Ectodermal cell (in vitro differentiated cells): ENCODE results near the gene ZFR2.

ENCODE experiments used
- H3K27ac ChIP-seq: 2 replicates; pipeline ENCODE4 v1.7.0; 2013; ENCODE audit warnings: mild to moderate bottlenecking, low read depth, low read length; ENCODE audit not compliant: insufficient read depth, poor library complexity, severe bottlenecking
- H3K27me3 ChIP-seq: 2 replicates; pipeline ENCODE4 v1.7.0; 2013; ENCODE audit warnings: mild to moderate bottlenecking, low read length; ENCODE audit not compliant: insufficient read depth, control insufficient read depth, poor library complexity, severe bottlenecking
- H3K36me3 ChIP-seq: one replicate; pipeline ENCODE4 v1.7.0; 2013; ENCODE audit warnings: low read length; ENCODE audit not compliant: control insufficient read depth, insufficient read depth
- H3K4me1 ChIP-seq: one replicate; pipeline ENCODE4 v1.7.0; 2013; ENCODE audit warnings: low read length; ENCODE audit not compliant: control insufficient read depth, insufficient read depth
- H3K4me3 ChIP-seq: 2 replicates; pipeline ENCODE4 v1.7.0; 2013; ENCODE audit warnings: low read depth, low read length, control low read depth; ENCODE audit not compliant: insufficient read depth
- H3K9me3 ChIP-seq: 2 replicates; pipeline ENCODE4 v1.7.0; 2013; ENCODE audit warnings: mild to moderate bottlenecking, low read length, moderate library complexity; ENCODE audit not compliant: control insufficient read depth
- WGBS, 2 experiments: methylation state at CpG; one replicate each; pipeline ENCODE4 v1.1.7; 2013; ENCODE audit warnings: missing lambda C conversion rate in 2 of 2; 5-methylcytosine and 5-hydroxymethylcytosine counted together

ZFR2 gene

GRCh38 chr19:3838661-3839060, 30.2 kb downstream of the ZFR2 start:
- Histone ChIP-seq H3K4me1 (no peaks in the 10 kb centered on the region), H3K27me3 (no peaks in the 10 kb centered on the region), H3K36me3 (no peaks in the 10 kb centered on the region), H3K27ac (no peak overlapping the region), H3K9me3 (no peaks in the 10 kb centered on the region), H3K4me3 (no peak overlapping the region)
- 90 to 92% methylated on average over 13 of the region's 13 CpGs for WGBS, 2 experiments

- H3K36me3 ChIP-seq = no peaks in the 10 kb centered on the region
- no peaks in the 10 kb centered on the region for H3K4me1 ChIP-seq
- H3K27ac ChIP-seq = no peak overlapping the region
- 95 to 96% methylated on average over 19 of the region's 19 CpGs for WGBS, 2 experiments
- H3K9me3 ChIP-seq = no peaks in the 10 kb centered on the region
- H3K27me3 ChIP-seq = no peaks in the 10 kb centered on the region
- H3K4me3 ChIP-seq = no peak overlapping the region
Measured at GRCh38 chr19:3837922-3838321, 30.9 kb downstream of the ZFR2 start.

GRCh38 chr19:3837332-3837731, 31.5 kb downstream of the ZFR2 start:
- Histone ChIP-seq H3K36me3 (no peaks in the 10 kb centered on the region), H3K27me3 (no peaks in the 10 kb centered on the region), H3K9me3 (no peaks in the 10 kb centered on the region), H3K4me3 (no peak overlapping the region), H3K27ac (no peak overlapping the region), H3K4me1 (no peaks in the 10 kb centered on the region)
- WGBS, 2 experiments = 96% methylated on average over 17 of the region's 17 CpGs

- Histone ChIP-seq H3K36me3 (no peaks in the 10 kb centered on the region), H3K27ac (no peak overlapping the region), H3K27me3 (no peaks in the 10 kb centered on the region), H3K4me1 (no peaks in the 10 kb centered on the region), H3K4me3 (no peak overlapping the region), H3K9me3 (no peaks in the 10 kb centered on the region)
- 69 to 77% methylated on average over 5 to 6 of the region's 6 CpGs for WGBS, 2 experiments
Measured at GRCh38 chr19:3836887-3837286, 32.0 kb downstream of the ZFR2 start.

GRCh38 chr19:3835055-3835435, 33.8 kb downstream of the ZFR2 start:
- no peaks in the 10 kb centered on the region for H3K9me3 ChIP-seq
- no peaks in the 10 kb centered on the region for H3K27me3 ChIP-seq
- no peaks in the 10 kb centered on the region for H3K36me3 ChIP-seq
- WGBS, 2 experiments = 95% methylated on average over 9 of the region's 9 CpGs
- no peak overlapping the region for H3K27ac ChIP-seq
- H3K4me3 ChIP-seq = no peak overlapping the region
- H3K4me1 ChIP-seq = no peaks in the 10 kb centered on the region

- no peaks in the 10 kb centered on the region for H3K36me3 ChIP-seq
- no peak overlapping the region for H3K27ac ChIP-seq
- H3K4me1 ChIP-seq = no peaks in the 10 kb centered on the region
- no peak overlapping the region for H3K4me3 ChIP-seq
- 93% methylated on average over 35 of the region's 35 CpGs for WGBS, 2 experiments
- H3K27me3 ChIP-seq = no peaks in the 10 kb centered on the region
- H3K9me3 ChIP-seq = no peaks in the 10 kb centered on the region
Measured at GRCh38 chr19:3834349-3835054, 34.3 kb downstream of the ZFR2 start.

- 85 to 86% methylated on average over 34 of the region's 34 CpGs for WGBS, 2 experiments
- H3K4me1 ChIP-seq = no peaks in the 10 kb centered on the region
- no peaks in the 10 kb centered on the region for H3K9me3 ChIP-seq
- no peaks in the 10 kb centered on the region for H3K36me3 ChIP-seq
- no peak overlapping the region for H3K4me3 ChIP-seq
- no peaks in the 10 kb centered on the region for H3K27me3 ChIP-seq
- peak overlapping the region; percentile 16 for H3K27ac ChIP-seq
Measured at GRCh38 chr19:3833578-3834348, 35.1 kb downstream of the ZFR2 start.

GRCh38 chr19:3832001-3832400, 36.8 kb downstream of the ZFR2 start:
- no peak overlapping the region for H3K27ac ChIP-seq
- no peaks in the 10 kb centered on the region for H3K9me3 ChIP-seq
- WGBS, 2 experiments = 96 to 99% methylated on average over 6 of the region's 6 CpGs
- no peaks in the 10 kb centered on the region for H3K36me3 ChIP-seq
- no peaks in the 10 kb centered on the region for H3K4me1 ChIP-seq
- no peak overlapping the region for H3K4me3 ChIP-seq
- H3K27me3 ChIP-seq = no peaks in the 10 kb centered on the region

GRCh38 chr19:3831601-3832000, 37.2 kb downstream of the ZFR2 start:
- no peak overlapping the region for H3K27ac ChIP-seq
- no peaks in the 10 kb centered on the region for H3K27me3 ChIP-seq
- H3K9me3 ChIP-seq = no peaks in the 10 kb centered on the region
- WGBS, 2 experiments = 87 to 88% methylated on average over 19 of the region's 19 CpGs
- no peak overlapping the region for H3K4me3 ChIP-seq
- H3K36me3 ChIP-seq = no peaks in the 10 kb centered on the region
- no peaks in the 10 kb centered on the region for H3K4me1 ChIP-seq

- Histone ChIP-seq H3K4me1 (no peaks in the 10 kb centered on the region), H3K4me3 (no peak overlapping the region), H3K27me3 (no peaks in the 10 kb centered on the region), H3K9me3 (no peaks in the 10 kb centered on the region), H3K36me3 (no peaks in the 10 kb centered on the region), H3K27ac (no peak overlapping the region)
- WGBS, 2 experiments = 92% methylated on average over 45 of the region's 45 CpGs
Measured at GRCh38 chr19:3830621-3831589, 37.9 kb downstream of the ZFR2 start.
